GM19239 (cell line): ENCODE results near the gene DIP2C.
"Not testable (repeated sequence)": the region's sequence is repeated elsewhere in the genome, so short reads cannot be mapped to it uniquely, and the experiment has no call there.

Experiments used
- DNase-seq: peaks from one replicate; pipeline ENCODE4 v3.0.0; 2011; ENCODE audit warnings: low spot score; ENCODE audit not compliant: insufficient read length
- FAIRE-seq: peaks from 2 replicates; lab custom pipeline; 2011; peaks lifted over from hg19 to GRCh38; lab: Jason Lieb, UNC

The DIP2C gene

DNA sequence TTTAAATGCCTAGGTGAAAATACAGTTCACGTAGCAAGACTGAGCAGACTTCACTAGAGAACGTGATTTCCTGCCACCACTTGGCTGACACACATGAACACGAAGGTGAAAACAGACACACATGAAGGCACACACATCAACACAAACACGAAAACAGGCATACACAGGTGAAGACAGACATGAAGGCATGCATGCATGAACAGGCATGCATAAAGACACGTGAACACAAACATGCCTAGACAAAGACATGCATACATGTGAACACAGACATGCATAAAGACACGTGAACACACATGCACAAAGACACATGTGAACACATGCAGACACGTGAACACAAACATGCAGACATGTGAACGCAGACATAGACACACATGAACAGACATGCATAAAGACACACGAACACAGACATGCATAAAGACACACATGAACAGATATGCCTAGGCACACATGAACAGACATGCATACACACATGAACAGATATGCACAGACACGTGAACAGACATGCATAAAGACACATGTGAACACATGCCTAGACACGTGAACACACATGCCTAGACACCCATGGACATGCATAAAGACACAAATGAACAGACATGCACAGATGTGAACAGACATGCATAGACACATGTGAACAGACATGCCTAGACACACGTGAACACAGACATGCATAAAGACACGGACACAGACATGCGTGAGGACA lies 311.1 kb downstream of the DIP2C start:
- no peak for FAIRE-seq

DNA sequence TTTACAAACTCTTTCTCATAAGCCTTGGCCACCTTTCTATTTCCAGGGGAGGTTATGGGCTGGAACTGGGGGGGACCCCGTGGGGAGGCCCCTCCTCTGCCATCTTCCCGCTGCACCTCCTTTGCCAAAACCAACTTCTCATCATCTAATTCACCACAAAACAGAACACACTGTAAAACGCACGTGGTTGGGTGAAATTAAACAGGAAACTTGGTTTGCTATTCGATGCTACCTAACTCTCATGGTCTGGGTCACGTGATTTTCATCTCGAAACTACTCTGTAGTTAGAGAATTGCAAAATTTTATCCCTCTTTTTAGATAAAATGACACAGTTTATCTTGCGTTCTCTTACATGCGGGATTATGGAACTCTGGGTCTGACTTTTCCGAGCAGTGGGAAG lies 312.2 kb downstream of the DIP2C start:
- FAIRE-seq: no peak
- DNase-seq: no peak

More for the DNA sequence above, 311.1 kb downstream of the DIP2C start:
- DNase-seq: no peak

DNA sequence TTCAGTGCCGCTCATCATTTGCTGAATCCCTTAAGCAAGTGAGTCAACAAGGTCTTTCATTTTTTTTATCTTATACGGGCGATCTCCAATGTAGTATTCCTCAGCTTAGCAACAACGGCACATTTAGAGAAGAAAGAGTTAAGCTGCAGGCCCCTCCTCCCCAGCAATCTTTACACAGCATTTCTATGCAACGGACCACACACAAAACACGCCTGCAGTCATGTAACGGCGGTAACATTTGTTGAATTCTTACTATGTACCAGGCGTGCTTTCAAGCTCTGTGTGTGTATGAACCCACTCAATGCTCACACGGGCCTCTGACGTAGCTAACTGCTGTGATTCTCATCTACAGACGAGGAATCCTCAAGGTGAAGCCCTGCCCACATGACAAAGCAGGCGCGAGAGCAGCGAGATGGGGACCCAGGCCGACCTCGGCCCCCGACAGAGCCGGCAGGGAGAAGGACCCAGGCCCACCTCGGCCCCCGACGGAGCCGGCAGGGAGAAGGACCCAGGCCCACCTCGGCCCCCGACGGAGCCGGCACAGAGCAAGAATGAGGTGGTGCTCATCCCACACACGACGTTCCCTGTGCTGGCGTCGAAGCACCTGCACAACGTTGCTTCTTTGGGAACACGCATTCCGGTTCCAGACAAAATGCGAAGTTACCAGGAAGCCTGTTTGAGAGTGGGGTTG lies 313.5 kb downstream of the DIP2C start:
- FAIRE-seq: no peak
- DNase-seq: no peak

DNA sequence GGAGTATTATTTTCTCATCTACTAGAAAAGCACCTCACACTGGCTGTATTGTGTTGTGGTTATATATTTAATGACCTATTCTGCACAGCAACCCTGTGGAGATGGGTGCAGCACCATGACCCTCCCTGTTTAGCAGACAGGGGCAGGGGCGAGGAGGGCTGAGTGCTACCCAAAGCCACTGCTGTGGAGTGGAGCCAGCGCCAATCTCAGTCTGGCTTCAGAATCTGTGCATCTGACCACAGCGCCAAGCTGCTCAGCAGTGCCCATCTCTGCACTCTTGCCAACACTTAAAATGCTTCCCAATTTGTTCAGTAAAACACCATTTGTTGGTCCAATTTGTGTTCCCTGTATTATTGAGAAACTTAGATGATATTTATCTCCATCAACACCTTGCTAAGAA lies 315.1 kb downstream of the DIP2C start:
- FAIRE-seq (no peak), DNase-seq (no peak)

DNA sequence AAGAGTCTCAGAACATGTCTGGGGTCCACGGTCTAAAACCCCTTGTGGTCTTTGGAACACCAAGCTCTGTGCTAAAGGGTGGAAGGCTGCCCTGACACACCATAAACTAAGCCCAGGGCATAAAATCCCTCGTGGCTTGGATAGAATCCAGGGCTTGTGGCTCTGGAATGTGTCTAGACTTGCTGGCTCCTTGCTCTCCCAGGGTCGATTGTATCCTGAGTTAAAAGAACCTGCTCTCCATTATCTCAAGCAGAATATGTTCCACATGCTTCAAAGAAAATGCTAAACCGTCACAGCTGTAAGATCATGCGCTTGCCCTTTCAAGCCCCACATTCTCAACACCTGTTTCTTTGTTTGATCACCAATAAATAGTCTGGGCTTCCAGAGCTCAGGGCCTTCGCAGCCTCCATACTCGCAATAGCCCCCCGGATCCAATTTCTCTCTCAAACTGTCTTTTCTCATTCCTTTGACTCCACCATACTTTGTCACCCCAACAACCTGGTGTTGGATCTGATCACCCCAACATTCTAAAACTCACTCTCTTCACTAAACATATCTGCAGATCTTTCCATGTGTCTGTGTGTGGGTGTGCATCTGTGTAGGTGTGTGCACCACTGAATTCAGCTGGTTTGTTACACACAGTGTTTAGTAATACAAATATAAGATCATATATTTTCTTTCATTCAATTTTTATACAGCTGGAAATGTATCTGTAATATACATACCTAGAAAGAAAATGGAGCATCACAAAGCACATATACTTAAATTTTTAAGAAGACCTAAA lies 315.8 kb downstream of the DIP2C start:
- FAIRE-seq: no peak
- DNase-seq: no peak

DNA sequence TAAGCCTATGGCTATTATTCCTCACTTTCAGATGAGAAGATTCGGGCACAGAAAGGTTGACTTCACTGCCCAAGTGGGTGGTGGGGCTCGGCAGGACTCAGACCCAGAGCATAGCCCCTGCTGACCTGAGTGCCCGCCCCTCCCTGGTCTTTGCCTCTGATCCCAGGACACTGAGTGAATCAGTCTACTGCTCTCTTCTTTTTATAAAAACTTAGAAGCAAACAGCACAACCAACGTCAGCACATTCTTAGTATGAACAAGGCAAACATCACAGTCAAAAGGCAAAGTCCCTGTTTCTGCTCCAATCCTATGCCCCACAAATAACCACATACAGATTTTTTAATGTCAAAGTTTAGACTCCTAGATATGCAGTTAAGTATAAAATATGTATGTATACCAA lies 316.5 kb downstream of the DIP2C start:
- FAIRE-seq: no peak
- no peak for DNase-seq

DNA sequence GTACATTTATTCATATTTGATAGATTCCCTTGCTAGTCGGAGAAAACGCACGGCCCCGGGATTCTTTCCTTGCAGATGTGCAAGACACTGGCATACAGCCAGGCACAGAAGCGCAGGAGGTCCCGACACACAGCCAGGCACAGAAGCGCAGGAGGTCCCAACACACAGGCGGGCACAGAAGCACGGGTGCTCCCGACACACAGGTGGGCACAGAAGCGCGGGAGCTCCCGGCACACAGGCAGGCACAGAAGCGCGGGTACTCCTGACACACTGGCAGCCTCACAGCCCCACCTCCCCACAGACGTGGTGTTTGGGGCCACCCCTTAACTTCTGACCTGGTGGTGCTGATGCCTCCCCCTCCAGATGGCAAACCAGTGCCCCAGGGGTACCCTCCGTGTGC lies 316.9 kb downstream of the DIP2C start:
- DNase-seq: no peak

DNA sequence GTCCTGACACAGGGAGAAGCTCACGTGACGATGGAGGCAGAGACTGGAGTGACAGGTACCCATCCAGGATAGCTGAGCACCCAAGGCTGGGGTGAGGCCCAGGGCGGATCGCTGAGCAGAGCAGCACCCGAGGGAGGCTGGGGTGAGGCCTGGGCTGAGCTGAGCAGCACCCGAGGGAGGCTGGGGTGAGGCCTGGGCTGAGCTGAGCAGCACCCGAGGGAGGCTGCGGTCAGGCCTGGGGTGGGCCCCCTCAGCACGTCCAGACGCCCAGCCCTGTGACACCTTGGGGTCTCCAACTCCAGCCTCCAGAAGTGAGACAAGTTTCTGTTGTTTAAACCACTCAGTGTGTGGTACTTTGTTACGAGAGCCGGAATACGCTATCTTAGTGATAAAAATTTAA lies 318.0 kb downstream of the DIP2C start:
- FAIRE-seq: no peak
- DNase-seq: no peak

More for the DNA sequence above, 316.9 kb downstream of the DIP2C start:
- FAIRE-seq: no peak

DNA sequence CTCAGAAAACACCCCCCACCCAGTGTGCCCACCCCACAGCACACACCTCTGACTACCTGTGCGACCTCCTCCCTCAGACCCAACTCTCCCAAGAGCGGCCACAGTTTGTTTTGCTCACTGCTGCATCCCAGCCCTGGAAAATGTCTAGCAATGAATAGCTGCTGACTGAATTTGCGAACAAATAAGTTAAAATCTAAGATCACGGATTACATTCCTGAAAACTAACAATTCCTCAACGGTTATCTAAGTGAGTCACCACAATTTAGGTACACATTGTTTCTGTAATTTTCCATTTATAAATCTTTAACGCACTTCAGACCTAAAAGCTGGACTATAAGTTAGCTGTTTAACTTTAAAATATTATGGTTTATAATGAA lies 319.0 kb downstream of the DIP2C start:
- no peak for FAIRE-seq

DNA sequence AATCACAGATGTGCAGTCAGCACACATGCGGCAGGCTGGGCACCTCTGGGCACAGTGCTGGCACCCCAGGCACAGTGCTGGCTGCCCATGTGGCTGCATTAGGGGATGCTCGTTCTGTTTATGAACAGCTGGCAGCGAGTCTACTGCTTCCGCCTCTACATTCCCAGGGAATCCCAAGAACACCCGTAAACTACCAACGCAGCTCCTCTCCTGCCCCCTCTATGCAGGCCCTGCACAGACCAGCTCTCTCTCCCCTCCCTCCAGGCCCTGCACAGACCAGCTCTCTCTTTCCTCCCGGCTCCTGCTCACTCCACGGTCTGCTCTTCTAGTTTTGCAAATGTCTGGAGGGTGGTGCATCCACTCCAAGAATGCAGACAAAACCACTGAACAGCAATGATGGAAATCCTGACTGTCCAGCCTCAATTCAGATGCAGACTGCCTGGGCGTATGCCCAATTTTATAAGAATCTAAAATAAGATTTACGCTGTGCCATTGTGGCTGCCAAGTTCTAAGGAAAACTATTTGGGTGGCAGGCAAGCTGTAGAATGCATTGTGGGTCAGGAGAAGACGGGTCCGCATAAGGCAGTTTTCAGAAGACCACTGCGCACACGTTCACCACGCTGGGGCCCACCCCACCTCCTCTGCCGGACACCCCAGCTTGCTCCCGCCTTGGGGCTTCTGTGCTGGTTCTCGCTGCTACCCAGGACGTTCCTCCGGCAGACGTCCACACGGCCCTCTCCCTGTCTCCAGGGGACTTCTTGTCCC lies 319.6 kb downstream of the DIP2C start:
- FAIRE-seq (no peak), DNase-seq (no peak)

More for the DNA sequence above, 319.0 kb downstream of the DIP2C start:
- no peak for DNase-seq

DNA sequence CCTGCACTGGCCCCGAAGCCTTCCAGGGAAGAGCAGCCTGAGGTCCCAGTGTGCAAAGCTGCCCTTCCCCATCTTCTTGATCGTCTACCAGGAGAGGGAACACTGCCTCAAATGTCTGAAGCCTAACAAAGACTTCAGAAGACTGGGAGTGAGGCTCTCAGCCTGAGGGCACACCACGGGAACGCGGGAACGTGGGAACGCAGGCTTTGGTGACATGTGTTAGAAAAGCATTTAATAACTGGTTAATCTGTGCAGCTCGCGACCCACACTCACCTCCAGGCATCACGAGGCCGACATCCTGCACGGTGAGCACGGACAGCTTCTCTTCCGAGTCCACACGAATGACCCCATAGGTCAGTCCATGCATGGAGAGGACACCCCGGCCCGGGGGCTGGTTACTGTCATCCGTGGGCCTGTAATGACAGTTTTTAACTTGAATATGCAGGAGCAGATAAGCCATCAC lies 320.2 kb downstream of the DIP2C start:
- DNase-seq (no peak), FAIRE-seq (no peak)

DNA sequence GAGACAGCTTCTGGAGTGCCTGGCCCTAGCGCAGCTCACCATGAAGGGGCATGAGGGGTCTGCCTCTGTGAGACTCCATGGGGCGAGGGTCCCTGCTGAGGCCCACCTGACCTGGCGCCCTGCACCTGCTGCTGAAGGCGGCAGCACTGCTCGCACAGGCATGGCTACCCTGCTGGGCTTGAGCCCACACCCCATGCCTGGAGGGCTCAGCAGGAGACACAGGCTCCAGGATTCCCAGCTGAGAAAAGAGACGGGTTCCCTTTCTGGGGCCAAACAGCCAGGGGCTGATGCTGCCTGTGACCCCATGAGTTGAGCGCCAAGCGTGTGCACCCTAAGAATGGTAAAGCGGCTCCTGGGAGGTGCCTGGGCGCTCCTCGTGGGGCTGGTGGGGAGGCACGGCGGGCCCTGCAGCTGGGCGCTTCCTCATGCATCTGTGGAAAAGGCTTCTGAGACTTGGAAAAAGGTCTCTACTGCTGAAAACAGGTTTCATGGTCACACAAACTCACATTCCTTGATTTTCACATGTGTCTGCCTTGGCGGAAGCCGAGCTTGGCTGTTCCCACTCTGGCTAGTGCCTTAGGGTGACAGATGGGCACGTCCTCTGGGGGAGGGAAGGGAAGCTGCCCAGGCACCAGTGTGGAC lies 320.8 kb downstream of the DIP2C start:
- FAIRE-seq (no peak), DNase-seq (no peak)

DNA sequence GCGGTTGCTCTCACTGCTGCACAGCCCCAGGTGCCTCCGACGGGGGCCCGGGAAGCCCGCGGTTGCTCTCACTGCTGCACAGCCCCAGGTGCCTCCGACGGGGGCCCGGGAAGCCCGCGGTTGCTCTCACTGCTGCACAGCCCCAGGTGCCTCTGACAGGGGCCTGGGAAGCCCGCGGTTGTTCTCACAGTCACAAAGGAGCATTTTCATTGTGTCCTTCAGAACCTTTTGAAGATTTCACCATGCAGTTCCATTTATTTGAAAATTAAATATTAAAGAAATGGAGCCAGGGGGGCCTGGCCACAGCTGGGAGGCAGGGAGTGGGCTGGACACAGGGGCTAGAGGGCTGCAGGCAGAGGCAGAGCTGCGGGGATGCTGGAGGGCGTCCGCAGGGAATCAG lies 321.4 kb downstream of the DIP2C start:
- DNase-seq, FAIRE-seq: not testable (repeated sequence)

DNA sequence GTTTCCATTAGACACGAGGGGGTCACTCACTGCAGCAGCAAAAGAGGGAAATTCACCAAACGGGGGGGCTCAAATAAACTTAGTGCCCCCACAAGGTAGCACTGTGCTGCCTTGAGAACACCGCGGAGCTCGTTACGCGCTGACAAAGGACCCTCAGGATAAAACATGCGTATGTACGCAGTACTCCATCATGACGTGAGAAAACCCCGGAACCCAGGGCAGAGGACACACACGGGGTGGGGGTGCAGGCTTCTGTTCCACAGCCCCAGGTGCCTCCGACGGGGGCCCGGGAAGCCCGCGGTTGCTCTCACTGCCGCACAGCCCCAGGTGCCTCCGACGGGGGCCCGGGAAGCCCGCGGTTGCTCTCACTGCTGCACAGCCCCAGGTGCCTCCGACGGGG lies 321.8 kb downstream of the DIP2C start:
- FAIRE-seq (no peak), DNase-seq (no peak)

DNA sequence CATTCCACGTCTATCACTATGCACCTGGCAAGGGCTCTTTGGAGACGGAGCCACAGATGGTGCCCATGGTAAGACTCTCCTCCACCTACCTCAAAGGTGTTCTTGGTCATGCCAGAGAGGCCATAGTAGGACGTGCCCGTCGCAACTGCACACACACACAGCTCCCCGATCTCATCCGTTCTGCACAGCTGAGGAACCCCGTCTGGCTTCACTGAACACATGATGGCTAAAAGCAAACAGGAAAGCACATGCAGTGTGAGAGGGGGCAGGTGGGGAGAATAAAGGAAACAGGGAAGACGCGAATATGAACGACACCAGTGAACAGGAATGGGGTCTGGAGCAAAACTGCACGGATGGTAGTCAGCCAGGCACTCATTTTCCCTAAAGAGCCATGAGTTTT lies 323.3 kb downstream of the DIP2C start:
- no peak for DNase-seq
- no peak for FAIRE-seq

DNA sequence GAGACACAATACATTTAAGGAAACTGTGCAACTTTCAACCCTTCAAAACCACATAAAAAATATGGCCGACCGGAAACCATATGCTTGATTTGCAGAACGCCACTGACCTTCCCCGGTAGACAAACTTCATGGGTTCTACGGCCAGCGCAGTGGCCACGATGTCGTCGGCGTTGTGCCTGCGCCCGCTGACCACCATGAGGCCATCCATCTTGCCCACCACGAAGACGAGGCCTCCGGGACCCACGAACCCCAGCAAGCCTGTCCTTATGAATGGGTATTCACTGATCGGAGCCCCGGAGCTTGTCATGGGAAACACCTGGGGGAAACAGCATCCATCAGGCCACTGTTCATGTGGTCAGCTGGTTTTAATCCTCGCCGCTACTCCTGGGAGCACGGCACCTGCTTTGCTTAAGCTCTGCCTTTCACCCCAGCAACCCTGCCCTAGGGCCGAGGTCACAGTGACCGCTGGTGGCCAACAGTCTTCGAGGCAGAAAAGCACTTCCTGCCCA lies 325.1 kb downstream of the DIP2C start:
- no peak for FAIRE-seq
- no peak for DNase-seq

DNA sequence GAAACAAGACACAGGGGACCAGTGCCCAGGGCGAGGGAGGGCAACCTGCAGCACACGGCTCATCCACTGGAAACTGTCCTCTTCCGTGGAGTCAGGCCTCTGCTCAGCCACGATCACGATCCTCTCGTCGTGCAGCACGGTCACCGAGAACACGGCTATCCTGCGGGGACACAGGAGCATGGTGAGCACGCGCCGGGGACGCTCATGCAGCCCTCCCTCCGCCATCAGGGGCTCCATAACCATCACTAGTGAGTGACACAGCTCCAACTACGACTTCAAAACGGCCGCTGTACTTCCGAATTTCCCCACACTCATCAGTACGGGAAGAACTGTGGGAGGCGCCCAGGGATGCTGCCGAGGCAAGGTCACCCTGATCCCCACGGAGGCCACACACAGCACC lies 326.3 kb downstream of the DIP2C start:
- no peak for FAIRE-seq

DNA sequence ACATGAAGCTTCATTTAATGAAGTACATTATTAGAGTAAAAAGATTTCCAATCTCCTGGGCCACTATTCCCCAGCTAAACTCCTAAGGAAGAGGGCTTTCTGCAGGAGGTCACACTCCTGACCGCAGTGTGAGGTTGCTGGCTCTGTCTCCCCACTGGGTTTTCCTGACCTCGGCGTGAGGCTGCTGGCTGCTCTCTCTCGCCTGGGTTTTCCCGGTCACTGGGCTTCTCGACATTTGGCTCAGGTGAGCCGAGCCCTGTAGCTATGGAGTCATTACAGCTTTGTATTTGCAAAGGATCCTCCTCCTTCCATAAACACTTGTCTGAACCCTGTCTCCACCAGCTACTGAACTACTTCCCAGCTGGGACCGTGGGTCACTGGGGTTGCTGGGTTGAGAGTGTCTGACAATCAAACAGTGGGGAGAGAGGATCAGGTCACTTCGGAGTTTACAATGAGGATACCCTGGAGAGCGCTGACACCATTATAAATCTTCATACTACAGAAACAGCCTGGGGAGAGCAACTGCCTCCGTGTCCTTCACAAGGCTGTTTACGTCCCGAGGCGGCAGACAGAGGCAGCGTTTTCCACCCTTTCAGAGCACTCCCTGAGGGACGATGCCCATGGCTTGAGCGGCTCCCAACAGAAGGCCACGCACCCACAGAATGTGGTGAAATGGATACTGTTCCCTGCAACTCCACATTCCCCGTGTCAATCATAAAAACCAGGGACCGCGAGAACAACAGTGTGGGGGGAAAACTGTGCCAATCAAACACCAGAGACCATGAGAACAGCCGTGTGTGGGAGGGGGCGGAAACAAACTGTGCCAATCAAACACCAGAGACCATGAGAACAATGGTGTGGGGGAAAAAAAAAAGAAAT lies 328.0 kb downstream of the DIP2C start:
- DNase-seq (no peak), FAIRE-seq (no peak)

More for the DNA sequence above, 326.3 kb downstream of the DIP2C start:
- DNase-seq: no peak

DNA sequence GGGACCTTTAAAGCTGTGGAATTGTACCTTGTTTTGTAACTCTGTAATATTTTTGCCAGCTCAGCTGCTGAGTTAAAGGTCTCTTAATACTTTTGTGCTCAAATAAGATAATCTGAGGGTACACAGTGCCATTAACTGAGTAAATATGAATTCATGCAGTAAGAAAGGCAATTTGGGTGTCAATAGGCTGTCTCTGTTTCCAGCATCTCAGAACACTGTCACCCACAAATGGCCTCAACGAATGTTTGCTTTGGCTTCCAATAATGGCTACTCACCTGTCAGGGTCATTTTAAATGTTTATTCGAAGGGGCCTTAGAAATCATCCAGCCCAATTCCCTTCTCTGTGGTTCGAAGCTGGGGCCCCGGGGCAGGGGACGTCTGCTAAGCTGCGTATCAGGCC lies 328.8 kb downstream of the DIP2C start:
- FAIRE-seq: no peak
- no peak for DNase-seq
